Panc1 (cell line): ENCODE data around the gene TECPR2. TPM values are rescaled to one million over a fixed set of nuclear protein-coding genes. Genes with fewer than 3 reads are reported as not detected.
A peak's percentile ranks its signal among the peaks of the same experiment; 100 is the strongest.

Source experiments
- ATAC-seq: fragments of 200-7000 bp; cut with Tn5 transposase; 2 replicates; pipeline ENCODE4 v1.9.1; 2020; ENCODE audit warnings: mild to moderate bottlenecking, moderate library complexity
- BruUV-seq: library from RNA; stranded (reverse); fragments of 400-500 nt; replicated peaks from 2 replicates; lab custom pipeline; 2021; lab: Mats Ljungman, UMichigan
- CTCF ChIA-PET: fragments of 300-600 bp; sonication (Branson Sonifier 250); formaldehyde crosslinking; loops from one replicate; lab custom pipeline; 2022; ENCODE audit warnings: antibody characterized with exemption; lab: Charles Lee
- POLR2A ChIA-PET: fragments of 300-600 bp; sonication (Branson Sonifier 250); formaldehyde crosslinking; loops from one replicate; lab custom pipeline; 2022; ENCODE audit warnings: antibody characterized with exemption; lab: Charles Lee
- DNase-seq: peaks from one replicate; pipeline ENCODE4 v3.0.0-alpha.2; 2010; ENCODE audit warnings: low read depth, low spot score
- H3K27ac ChIP-seq: 2 replicates; pipeline ENCODE4 v1.5.1; 2011; ENCODE audit warnings: mild to moderate bottlenecking, low read length, inconsistent platforms
- H3K27me3 ChIP-seq: fragments of 200-500 bp; sonication (Bioruptor generic); 2 replicates; pipeline ENCODE4 v1.6.0; 2014; ENCODE audit warnings: low read length, inconsistent platforms; ENCODE audit not compliant: control insufficient read depth, insufficient read depth
- H3K36me3 ChIP-seq: fragments of 200-500 bp; sonication (Bioruptor generic); 2 replicates; pipeline ENCODE4 v1.5.1; 2014; ENCODE audit warnings: inconsistent platforms, mild to moderate bottlenecking, low read length, moderate library complexity; ENCODE audit not compliant: control insufficient read depth, insufficient read depth
- H3K4me1 ChIP-seq: 2 replicates; pipeline ENCODE4 v1.5.1; 2011; ENCODE audit warnings: inconsistent platforms, mild to moderate bottlenecking, low read length, moderate library complexity; ENCODE audit not compliant: control insufficient read depth, insufficient read depth
- H3K4me3 ChIP-seq, 2 experiments: 2 replicates each; pipeline ENCODE4 v1.5.1; 2011 to 2012; ENCODE audit warnings: low read depth in 2 of 2, low read length in 2 of 2, mild to moderate bottlenecking in 2 of 2, inconsistent platforms in 1 of 2, moderate library complexity in 1 of 2
- H3K9me3 ChIP-seq: fragments of 200-500 bp; sonication (Bioruptor generic); 2 replicates; pipeline ENCODE4 v1.5.1; 2014; ENCODE audit warnings: low read depth, mild to moderate bottlenecking, inconsistent platforms, low read length, moderate library complexity; ENCODE audit not compliant: control insufficient read depth, insufficient read depth
- CTCF ChIP-seq: fragments of 450-650 bp; IDR thresholded peaks from 2 replicates; pipeline ENCODE4 v1.5.1; 2017; ENCODE audit warnings: mild to moderate bottlenecking
- POLR2AphosphoS5 ChIP-seq: IDR thresholded peaks from 2 replicates; pipeline ENCODE4 v1.6.1; 2012; ENCODE audit warnings: mild to moderate bottlenecking, low read depth, low read length, moderate library complexity
- REST ChIP-seq, 2 experiments: IDR thresholded peaks; 2 replicates each; pipeline ENCODE4 v1.6.1; 2011 to 2012; ENCODE audit warnings: low read depth in 2 of 2, control low read depth in 1 of 2, low read length in 1 of 2, mild to moderate bottlenecking in 1 of 2, moderate library complexity in 1 of 2; ENCODE audit not compliant: insufficient read depth in 1 of 2
- SIN3A ChIP-seq: IDR thresholded peaks from 2 replicates; pipeline ENCODE4 v1.6.1; 2012; ENCODE audit warnings: low read depth, mild to moderate bottlenecking, low read length, moderate library complexity, borderline replicate concordance; ENCODE audit not compliant: insufficient read depth
- TCF7L2 ChIP-seq: IDR thresholded peaks from 2 replicates; pipeline ENCODE4 v1.6.1; 2011; ENCODE audit warnings: mild to moderate bottlenecking, low read depth, low read length, inconsistent platforms
- in situ Hi-C: cut with HindIII; loops from 2 replicates; pipeline ENCODE4 v1.10.0; 2016; ENCODE audit warnings: low sequenced_read_pairs, low pct_unique_long_range_greater_than_20kb
- intact Hi-C: fragments of 100-400 bp; cut with micrococcal nuclease; formaldehyde crosslinking; loops from one replicate; pipeline ENCODE4 v1.10.0; 2022; ENCODE audit not compliant: unreplicated experiment
- total RNA-seq: library from RNA; stranded (reverse); gene quantifications from one replicate; pipeline ENCODE4 v1.2.1, GENCODE V29; 2021; ENCODE audit not compliant: unreplicated experiment

TECPR2 gene
- total RNA-seq, 1 experiment from 2014 or later: 15.5 TPM

- H3K36me3 ChIP-seq: no peaks in the 10 kb centered on the region
- ChIA-PET CTCF (interaction anchor here (0.7 to 0.9 kb wide), 2 partner anchors 84 to 355 kb away, joined by 3 to 8 read pairs; no protein-coding TSS in a partner anchor), POLR2A (interaction anchor here (0.5 kb wide), 1 partner anchor 11 kb away, joined by 3 read pairs; no protein-coding TSS in a partner anchor)
- no peaks in the 10 kb centered on the region for H3K9me3 ChIP-seq
- H3K4me1 ChIP-seq: peaks cover 19% of the 10 kb centered on the region
- intact Hi-C loops: loop anchor here (10.0 kb wide), 1 partner anchor 350 kb away; the partner anchor contains the start of gene DYNC1H1
- ATAC-seq (no peak), DNase-seq (no peak)
- H3K27me3 ChIP-seq: no peaks in the 10 kb centered on the region
- no peak overlapping the region; a peak in 1 of 4 replicates for H3K4me3 ChIP-seq
- in situ Hi-C loops: loop anchor here (25.0 kb wide), 1 partner anchor 103 kb away; no protein-coding TSS in a partner anchor
- TF ChIP-seq REST (IDR thresholded peaks at IDR 0.05; ENCODE audit: insufficient read depth in 1 of 2, low read depth in 2 of 2, low read length in 1 of 2) (no peak), SIN3A (no peak), CTCF (no peak), POLR2AphosphoS5 (no peak), TCF7L2 (no peak)
- BruUV-seq: no TSS peak
- no peak overlapping the region for H3K27ac ChIP-seq
These were observed 47.6 kb upstream of the TECPR2 start for GRCh38 chr14:102315121-102315520.

GRCh38 chr14:102316338-102316742 is 46.4 kb upstream of the TECPR2 start:
- no peak for DNase-seq
- in situ Hi-C loops: loop anchor here (25.0 kb wide), 1 partner anchor 104 kb away; no protein-coding TSS in a partner anchor
- CTCF ChIA-PET: interaction anchor here (0.6 kb wide), 1 partner anchor 1279 kb away, joined by 3 read pairs; no protein-coding TSS in a partner anchor

More at GRCh38 chr14:102316338-102316742, 46.4 kb upstream of the TECPR2 start:
- no peak for TF ChIP-seq CTCF
- no peak for TF ChIP-seq SIN3A
- no peak for TF ChIP-seq TCF7L2
- no peak for TF ChIP-seq REST (IDR thresholded peaks at IDR 0.05; ENCODE audit: insufficient read depth in 1 of 2, low read depth in 2 of 2, low read length in 1 of 2)
- TF ChIP-seq POLR2AphosphoS5: no peak
- Histone ChIP-seq H3K4me3 (peak overlapping the region; percentile 57 to 75), H3K4me1 (peaks cover 25% of the 10 kb centered on the region), H3K27ac (peak overlapping the region; percentile 87), H3K9me3 (no peaks in the 10 kb centered on the region), H3K27me3 (no peaks in the 10 kb centered on the region), H3K36me3 (no peaks in the 10 kb centered on the region)
- intact Hi-C loops: loop anchor here (10.0 kb wide), 1 partner anchor 352 kb away; the partner anchor contains the start of gene DYNC1H1
- BruUV-seq: no TSS peak
- no peak for ATAC-seq
- POLR2A ChIA-PET: no interaction called here
